HFFc6 (cell line): ENCODE measurements around the gene ARID3C. TPM values are rescaled to one million over a fixed set of nuclear protein-coding genes. Genes with fewer than 3 reads are reported as not detected.

Experiments used
- DNase-seq: peaks from one replicate; pipeline ENCODE4 v3.0.0-alpha.2; 2018
- H3K27ac Mint-ChIP-seq: 2 replicates; pipeline ENCODE4 v1.8.0; 2020; ENCODE audit warnings: mild to moderate bottlenecking, mixed read lengths
- H3K27me3 Mint-ChIP-seq: 2 replicates; pipeline ENCODE4 v1.8.0; 2021; ENCODE audit warnings: mild to moderate bottlenecking, moderate library complexity, mixed read lengths; ENCODE audit not compliant: insufficient read depth
- H3K36me3 Mint-ChIP-seq: 2 replicates; pipeline ENCODE4 v1.8.0; 2021; ENCODE audit warnings: low read depth, mixed read lengths
- H3K4me1 Mint-ChIP-seq: 2 replicates; pipeline ENCODE4 v1.8.0; 2020; ENCODE audit warnings: low read depth, mixed read lengths
- H3K4me3 Mint-ChIP-seq: 2 replicates; pipeline ENCODE4 v1.8.0; 2020; ENCODE audit warnings: mild to moderate bottlenecking, moderate library complexity, mixed read lengths
- H3K9me3 Mint-ChIP-seq: 2 replicates; pipeline ENCODE4 v1.8.0; 2020; ENCODE audit warnings: mild to moderate bottlenecking, mixed read lengths
- total RNA-seq, 6 experiments: library from RNA; stranded (reverse); fragmentation: NEBNext Ultra II Directional; extraction: Animal tissue kit (Norgen Biotek cat#: 25700); gene quantifications; 2 replicates in 1 of 6; 3 replicates in 5 of 6; pipeline ENCODE4 v1.2.3, GENCODE V29; 2021
- TF ChIP-seq, protein P1 (sequence below): fragments of 200-600 bp; sonication (generic); IDR thresholded peaks from 2 replicates; pipeline ENCODE4 v1.5.0; 2021; ENCODE audit warnings: antibody characterized with exemption, mild to moderate bottlenecking

Gene ARID3C
- total RNA-seq, 6 experiments from 2014 or later = 0.14 to 0.17 TPM; not detected in 4

DNA sequence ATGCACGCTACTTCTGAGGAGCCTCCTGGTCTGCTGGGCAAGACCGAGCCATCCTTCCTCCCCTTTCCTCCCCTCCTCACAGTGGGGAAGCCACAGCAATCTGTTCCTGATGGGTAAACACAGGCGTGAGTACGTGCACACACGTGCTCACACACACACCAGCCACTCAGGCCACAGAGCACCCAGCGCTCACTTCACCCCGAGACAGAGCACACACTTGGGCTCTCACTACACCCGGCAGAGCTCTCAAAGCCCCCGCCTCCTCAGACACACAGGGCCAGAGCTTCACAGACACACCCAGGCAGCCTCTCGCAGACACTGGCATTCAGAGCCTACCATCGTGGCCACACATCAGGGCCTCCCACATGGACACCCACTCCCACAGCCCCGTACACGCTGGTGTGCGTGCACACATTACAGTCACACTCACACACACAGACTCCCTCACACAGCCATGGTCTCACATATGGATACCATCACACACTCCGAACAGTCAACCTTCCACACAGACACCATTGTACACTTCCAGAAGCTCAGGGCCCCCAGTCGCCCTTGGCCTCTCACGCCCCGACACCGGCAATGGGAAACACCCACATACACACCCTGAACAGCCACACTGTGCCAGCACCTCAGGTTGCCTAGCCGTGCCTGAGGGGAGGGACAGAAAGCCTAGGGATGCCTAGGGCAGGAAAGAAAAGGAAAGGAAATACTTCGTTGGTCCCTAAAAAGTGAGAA, 52.8 kb downstream of the ARID3C start:
- H3K4me3 Mint-ChIP-seq = no peak overlapping the region
- TF ChIP-seq, protein P1, sequence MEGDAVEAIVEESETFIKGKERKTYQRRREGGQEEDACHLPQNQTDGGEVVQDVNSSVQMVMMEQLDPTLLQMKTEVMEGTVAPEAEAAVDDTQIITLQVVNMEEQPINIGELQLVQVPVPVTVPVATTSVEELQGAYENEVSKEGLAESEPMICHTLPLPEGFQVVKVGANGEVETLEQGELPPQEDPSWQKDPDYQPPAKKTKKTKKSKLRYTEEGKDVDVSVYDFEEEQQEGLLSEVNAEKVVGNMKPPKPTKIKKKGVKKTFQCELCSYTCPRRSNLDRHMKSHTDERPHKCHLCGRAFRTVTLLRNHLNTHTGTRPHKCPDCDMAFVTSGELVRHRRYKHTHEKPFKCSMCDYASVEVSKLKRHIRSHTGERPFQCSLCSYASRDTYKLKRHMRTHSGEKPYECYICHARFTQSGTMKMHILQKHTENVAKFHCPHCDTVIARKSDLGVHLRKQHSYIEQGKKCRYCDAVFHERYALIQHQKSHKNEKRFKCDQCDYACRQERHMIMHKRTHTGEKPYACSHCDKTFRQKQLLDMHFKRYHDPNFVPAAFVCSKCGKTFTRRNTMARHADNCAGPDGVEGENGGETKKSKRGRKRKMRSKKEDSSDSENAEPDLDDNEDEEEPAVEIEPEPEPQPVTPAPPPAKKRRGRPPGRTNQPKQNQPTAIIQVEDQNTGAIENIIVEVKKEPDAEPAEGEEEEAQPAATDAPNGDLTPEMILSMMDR = no peak
- peaks cover 41% of the 10 kb centered on the region for H3K27me3 Mint-ChIP-seq
- no peaks in the 10 kb centered on the region for H3K36me3 Mint-ChIP-seq
- no peak overlapping the region for H3K27ac Mint-ChIP-seq
- H3K4me1 Mint-ChIP-seq = no peaks in the 10 kb centered on the region
- DNase-seq = no peak
- H3K9me3 Mint-ChIP-seq = no peaks in the 10 kb centered on the region

DNA sequence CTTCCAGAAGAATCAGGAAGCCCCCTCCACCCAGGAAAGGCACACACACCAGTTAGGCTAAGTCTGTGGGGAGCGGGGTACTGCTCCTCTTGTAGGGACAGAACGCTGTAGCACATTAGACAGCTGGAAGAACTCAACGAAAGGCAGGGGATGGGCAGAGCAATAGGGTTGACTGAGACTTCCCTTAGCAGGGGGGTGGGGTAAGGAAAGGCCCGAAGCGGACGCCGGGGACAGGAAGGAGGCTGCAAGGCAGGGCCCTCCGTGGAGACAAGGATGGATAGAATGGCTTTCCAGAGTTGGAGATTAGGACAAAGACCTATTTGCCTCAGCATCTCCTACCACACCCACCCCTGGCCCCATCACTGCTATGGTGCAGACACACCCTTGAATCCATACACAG, 53.6 kb downstream of the ARID3C start:
- Mint-ChIP-seq H3K36me3 (no peaks in the 10 kb centered on the region), H3K4me1 (no peaks in the 10 kb centered on the region), H3K27me3 (peaks cover 39% of the 10 kb centered on the region), H3K27ac (no peak overlapping the region), H3K4me3 (no peak overlapping the region), H3K9me3 (no peaks in the 10 kb centered on the region)
- DNase-seq = no peak
- TF ChIP-seq, protein P1 = no peak

DNA sequence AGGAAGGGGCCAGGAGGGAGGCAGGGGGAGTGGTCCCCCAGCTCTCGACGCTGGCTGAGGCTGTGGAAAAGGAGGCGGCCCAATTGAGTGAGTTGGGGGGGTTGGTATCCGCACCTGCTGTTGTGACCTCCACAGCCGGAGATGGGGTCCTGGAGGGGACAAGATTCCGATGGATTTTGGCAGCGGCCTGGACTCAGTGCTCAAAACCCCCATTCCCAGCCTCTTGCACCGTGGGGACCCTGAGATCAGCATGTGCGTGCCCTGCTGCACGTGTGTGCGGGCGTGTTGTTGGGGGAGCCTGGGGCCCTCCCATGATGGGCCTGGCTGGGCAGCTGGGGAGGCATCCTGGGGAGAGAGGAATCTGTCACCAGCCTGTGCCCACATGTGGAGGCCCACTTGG, 54.3 kb downstream of the ARID3C start:
- H3K4me1 Mint-ChIP-seq = no peaks in the 10 kb centered on the region

DNA sequence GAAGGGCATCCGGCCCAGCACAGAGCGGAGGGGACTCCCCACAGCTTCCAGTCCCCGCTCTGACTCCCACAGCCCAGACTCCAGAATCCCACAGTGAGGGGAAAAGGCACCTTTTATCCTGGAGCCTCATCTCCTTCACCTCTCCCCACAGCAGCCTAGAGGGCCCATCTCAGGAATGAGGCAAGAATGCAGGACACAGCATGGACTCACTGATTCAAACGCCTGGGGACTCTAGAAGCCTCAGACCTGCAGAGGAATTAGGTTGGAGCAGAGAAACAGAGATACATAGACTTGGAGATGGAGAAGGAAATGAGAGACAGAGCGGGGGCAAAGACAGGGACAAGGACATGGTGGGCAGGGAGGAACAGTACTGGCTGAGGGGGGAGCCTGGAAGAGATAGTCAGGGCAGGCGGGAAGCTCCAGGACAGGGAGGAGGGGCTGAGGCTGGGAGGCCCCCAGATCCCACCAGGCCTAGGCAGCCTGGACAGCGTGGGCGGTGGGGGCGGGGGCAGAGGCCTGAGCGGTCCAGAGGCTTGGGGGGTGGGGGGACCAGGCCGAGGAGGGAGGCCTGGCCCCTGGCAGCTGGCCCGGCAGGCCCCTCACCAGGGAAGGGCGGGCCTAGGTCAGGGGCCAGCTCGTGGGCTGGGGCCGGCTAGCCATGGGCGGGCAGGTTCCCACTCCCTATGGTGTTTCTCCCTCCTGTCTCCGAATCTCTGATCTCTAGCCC, 55.1 kb downstream of the ARID3C start:
- H3K27ac Mint-ChIP-seq = no peak overlapping the region
- H3K27me3 Mint-ChIP-seq = peaks cover 39% of the 10 kb centered on the region

More for the DNA sequence above, 54.3 kb downstream of the ARID3C start:
- DNase-seq = no peak
- H3K4me3 Mint-ChIP-seq = no peak overlapping the region
- H3K36me3 Mint-ChIP-seq = no peaks in the 10 kb centered on the region
- no peaks in the 10 kb centered on the region for H3K9me3 Mint-ChIP-seq
- H3K27me3 Mint-ChIP-seq = peaks cover 42% of the 10 kb centered on the region
- TF ChIP-seq, protein P1 = no peak
- H3K27ac Mint-ChIP-seq = no peak overlapping the region

DNA sequence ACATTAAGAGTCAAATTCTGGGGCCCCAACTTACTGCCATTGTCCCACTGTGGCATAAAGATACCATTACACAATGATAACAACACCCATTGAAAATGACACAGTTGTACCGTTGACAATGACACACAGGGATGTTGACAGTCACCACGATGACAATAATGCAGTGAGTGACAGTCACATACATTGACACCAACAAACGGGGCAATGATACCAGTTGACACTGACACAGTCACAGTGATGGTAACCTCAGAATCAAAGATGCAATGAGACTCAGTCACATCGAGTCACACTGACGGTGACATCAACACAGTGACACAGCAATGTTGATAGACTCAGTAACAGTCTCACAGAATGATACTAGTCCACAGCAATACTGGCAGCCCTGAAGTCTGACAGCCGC, 56.2 kb downstream of the ARID3C start:
- H3K36me3 Mint-ChIP-seq = no peaks in the 10 kb centered on the region
- H3K9me3 Mint-ChIP-seq = no peaks in the 10 kb centered on the region
- no peak overlapping the region for H3K4me3 Mint-ChIP-seq
- TF ChIP-seq, protein P1 = no peak
- DNase-seq = no peak
- H3K27me3 Mint-ChIP-seq = peaks cover 43% of the 10 kb centered on the region
- no peaks in the 10 kb centered on the region for H3K4me1 Mint-ChIP-seq
- no peak overlapping the region for H3K27ac Mint-ChIP-seq

More for the DNA sequence above, 55.1 kb downstream of the ARID3C start:
- Mint-ChIP-seq H3K4me1 (no peaks in the 10 kb centered on the region), H3K36me3 (no peaks in the 10 kb centered on the region), H3K4me3 (no peak overlapping the region), H3K9me3 (no peaks in the 10 kb centered on the region)
- no peak for DNase-seq
- TF ChIP-seq, protein P1 = no peak
